Esophagus squamous epithelium (tissue), 5 donors: ENCODE measurements around the gene NAV2. TPM values are rescaled to one million over a fixed set of nuclear protein-coding genes. Genes with fewer than 3 reads are reported as not detected.

Experiments
- DNase-seq: peaks from one replicate; lab custom pipeline; 2025; lab: John Stamatoyannopoulos, UW
- H3K27ac ChIP-seq, 4 donors: fragments of 200-600 bp; sonication (generic); one replicate each; pipeline ENCODE4 v1.5.1; 2016 to 2019; ENCODE audit warnings: mild to moderate bottlenecking in 1 of 4
- H3K27me3 ChIP-seq, 4 donors: fragments of 200-600 bp; sonication (generic); 1 replicate in 3 of 4; 2 replicates in 1 of 4; pipeline versions ENCODE4 v1.5.1 to v1.6.0; 2017 to 2021; ENCODE audit warnings: antibody characterized with exemption in 1 of 4
- H3K36me3 ChIP-seq, 3 donors: fragments of 200-600 bp; sonication (generic); one replicate each; pipeline ENCODE4 v1.5.1; 2016 to 2019
- H3K4me1 ChIP-seq, 3 donors: fragments of 200-600 bp; sonication (generic); one replicate each; pipeline ENCODE4 v1.5.1; 2017 to 2019
- H3K4me3 ChIP-seq, 4 donors: fragments of 200-600 bp; sonication (generic); 1 replicate in 3 of 4; 2 replicates in 1 of 4; pipeline ENCODE4 v1.5.1; 2016 to 2019; ENCODE audit warnings: mild to moderate bottlenecking in 2 of 4, moderate library complexity in 1 of 4
- H3K9me3 ChIP-seq, 3 donors: fragments of 200-600 bp; sonication (generic); one replicate each; pipeline ENCODE4 v1.5.1; 2016 to 2019
- POLR2A ChIP-seq, 4 donors: fragments of 450-650 bp; IDR thresholded peaks; one replicate each; pipeline ENCODE4 v1.6.1; 2017; ENCODE audit warnings: antibody characterized with exemption in 4 of 4, mild to moderate bottlenecking in 4 of 4, moderate library complexity in 3 of 4
- WGBS, 2 donors: methylation state at CpG; one replicate each; pipeline ENCODE4 v1.1.5; 2018; 5-methylcytosine and 5-hydroxymethylcytosine counted together
- intact Hi-C: fragments of 100-400 bp; cut with DNase I; formaldehyde crosslinking; loops from one replicate; pipeline ENCODE4 v1.15.0; 2022
- total RNA-seq, 4 donors: library from RNA; depleted of rRNA; stranded (reverse); fragments of >200 nt; gene quantifications; one replicate each; pipeline ENCODE4 v1.1.0, GENCODE V29; 2016
- TF ChIP-seq, protein P1 (sequence below), 6 experiments: fragments of 450-650 bp in 4 of 6; fragments of 200-600 bp in 2 of 6; sonication (generic) in 2 of 6; IDR thresholded peaks; one replicate each; pipeline ENCODE4 v1.5.1; 2016 to 2019; ENCODE audit warnings: antibody characterized with exemption in 6 of 6, mild to moderate bottlenecking in 4 of 6, moderate library complexity in 4 of 6
- donor health status: DM: yes; HTN: yes; CAD: no.

The NAV2 gene
- total RNA-seq, 4 donors from 2014 or later: 4.9 to 19.1 (median 14.6) TPM

DNA sequence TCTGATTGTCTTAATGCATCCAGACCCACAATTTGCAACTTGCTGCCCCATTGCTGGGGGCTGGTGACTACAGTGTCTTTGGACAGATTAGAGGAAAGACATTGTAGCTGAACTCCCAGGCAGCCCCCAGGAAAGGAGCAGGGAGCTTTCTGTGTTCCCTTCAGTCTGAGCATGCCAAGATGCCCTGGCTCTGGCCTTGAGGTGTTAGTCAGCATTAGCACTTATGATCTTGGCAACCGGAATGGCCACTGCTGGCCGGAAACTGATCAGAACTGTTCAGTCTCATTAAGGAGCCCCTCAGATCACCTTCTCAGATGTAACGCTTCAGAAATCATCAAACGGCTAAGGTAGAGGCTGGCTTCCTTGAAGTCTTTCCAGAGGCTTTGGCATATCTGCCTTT is 195.2 kb downstream of the NAV2 start:
- no peaks in the 10 kb centered on the region for H3K9me3 ChIP-seq
- no peak overlapping the region for H3K4me3 ChIP-seq
- H3K36me3 ChIP-seq: peaks cover 0 to 5% (median 0%) of the 10 kb centered on the region in 3 donors
- WGBS, 2 donors: 56% methylated on average over 4 of the region's 4 CpGs; no CpG with 5 or more reads in 1 of the 2 donors
- no peak overlapping the region for H3K27ac ChIP-seq
- no peaks in the 10 kb centered on the region for H3K27me3 ChIP-seq
- TF ChIP-seq, protein P1, sequence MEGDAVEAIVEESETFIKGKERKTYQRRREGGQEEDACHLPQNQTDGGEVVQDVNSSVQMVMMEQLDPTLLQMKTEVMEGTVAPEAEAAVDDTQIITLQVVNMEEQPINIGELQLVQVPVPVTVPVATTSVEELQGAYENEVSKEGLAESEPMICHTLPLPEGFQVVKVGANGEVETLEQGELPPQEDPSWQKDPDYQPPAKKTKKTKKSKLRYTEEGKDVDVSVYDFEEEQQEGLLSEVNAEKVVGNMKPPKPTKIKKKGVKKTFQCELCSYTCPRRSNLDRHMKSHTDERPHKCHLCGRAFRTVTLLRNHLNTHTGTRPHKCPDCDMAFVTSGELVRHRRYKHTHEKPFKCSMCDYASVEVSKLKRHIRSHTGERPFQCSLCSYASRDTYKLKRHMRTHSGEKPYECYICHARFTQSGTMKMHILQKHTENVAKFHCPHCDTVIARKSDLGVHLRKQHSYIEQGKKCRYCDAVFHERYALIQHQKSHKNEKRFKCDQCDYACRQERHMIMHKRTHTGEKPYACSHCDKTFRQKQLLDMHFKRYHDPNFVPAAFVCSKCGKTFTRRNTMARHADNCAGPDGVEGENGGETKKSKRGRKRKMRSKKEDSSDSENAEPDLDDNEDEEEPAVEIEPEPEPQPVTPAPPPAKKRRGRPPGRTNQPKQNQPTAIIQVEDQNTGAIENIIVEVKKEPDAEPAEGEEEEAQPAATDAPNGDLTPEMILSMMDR (IDR thresholded peaks at IDR 0.05): no peak
- TF ChIP-seq POLR2A (IDR thresholded peaks at IDR 0.05): no peak
- DNase-seq: no peak
- H3K4me1 ChIP-seq: peaks cover 0 to 9% (median 2%) of the 10 kb centered on the region in 3 donors
- intact Hi-C loops: loop anchor here (10.0 kb wide), 2 partner anchors 93 to 163 kb away; no protein-coding TSS in a partner anchor

DNA sequence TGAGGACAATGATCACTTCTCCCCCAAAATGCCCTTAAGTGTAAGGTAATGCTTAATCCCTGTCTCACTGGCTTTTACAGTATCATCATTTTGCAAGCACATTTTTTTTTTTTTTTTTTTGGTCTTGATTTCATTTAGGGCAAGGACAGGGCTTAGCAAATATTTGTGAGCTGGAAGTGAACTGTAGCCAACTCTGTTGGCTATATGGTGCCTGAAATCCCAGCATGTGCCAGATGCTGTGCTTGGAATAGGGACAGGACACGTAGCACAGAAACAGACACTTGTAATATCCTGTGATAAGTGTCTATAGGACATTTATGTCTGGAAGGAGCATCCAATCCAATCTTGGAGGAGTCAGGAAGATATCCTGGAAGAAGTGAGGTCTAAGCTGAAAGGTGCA is 198.3 kb downstream of the NAV2 start:
- intact Hi-C loops: no loop called here
- H3K36me3 ChIP-seq: peaks cover 0 to 5% (median 0%) of the 10 kb centered on the region in 3 donors
- DNase-seq: no peak
- no peak overlapping the region for H3K4me3 ChIP-seq
- peaks cover 0 to 19% (median 5%) of the 10 kb centered on the region in 3 donors for H3K4me1 ChIP-seq
- TF ChIP-seq, protein P1 (IDR thresholded peaks at IDR 0.05): no peak
- TF ChIP-seq POLR2A (IDR thresholded peaks at IDR 0.05): no peak
- no peak overlapping the region for H3K27ac ChIP-seq
- H3K27me3 ChIP-seq: no peaks in the 10 kb centered on the region
- no peaks in the 10 kb centered on the region for H3K9me3 ChIP-seq
- whole genome bisulfite sequencing, 2 donors: 70% methylated on average over 1 of the region's 1 CpG; no CpG with 5 or more reads in 1 of the 2 donors

DNA sequence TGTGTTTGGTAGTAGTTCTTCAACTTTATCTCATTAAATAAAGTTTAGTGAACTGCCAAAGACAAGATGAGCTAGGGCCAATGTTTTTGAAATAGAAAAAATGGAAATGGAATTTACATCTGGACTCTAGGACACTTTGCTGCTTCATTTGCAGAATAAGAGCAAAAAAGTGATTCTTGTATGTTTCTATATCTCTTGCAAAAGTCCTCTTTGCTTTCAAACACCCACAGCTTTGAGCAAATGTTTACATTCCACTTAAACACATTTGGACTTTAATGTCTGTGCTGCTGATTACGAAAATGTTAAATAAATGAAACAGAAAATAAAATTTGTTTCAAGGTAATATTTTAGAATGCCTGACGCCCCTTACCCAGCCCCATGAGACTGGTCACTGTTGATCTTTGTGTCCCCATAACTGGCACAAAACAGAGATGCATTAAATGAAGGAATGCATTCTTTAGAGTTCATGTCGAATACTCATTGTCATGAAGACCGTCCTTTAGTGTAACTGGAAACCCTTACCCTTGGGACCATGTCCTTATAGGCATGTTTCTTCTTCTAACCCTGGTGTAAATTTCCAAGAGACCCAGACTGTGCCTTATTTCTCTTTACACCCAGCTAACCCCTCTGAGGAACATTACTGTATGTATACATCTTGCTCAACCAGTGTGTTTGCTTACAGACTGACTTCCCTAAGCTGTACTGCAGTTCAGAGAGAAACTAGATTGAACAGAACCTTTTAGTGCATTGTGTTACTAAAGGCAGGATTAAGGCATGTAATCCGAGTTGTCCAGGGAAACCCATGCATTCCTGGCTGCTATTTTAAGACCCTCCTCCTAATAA is 199.7 kb downstream of the NAV2 start:
- no peaks in the 10 kb centered on the region for H3K9me3 ChIP-seq
- H3K36me3 ChIP-seq: peaks cover 0 to 3% (median 0%) of the 10 kb centered on the region in 3 donors
- intact Hi-C loops: no loop called here
- no peak for DNase-seq
- 62 to 69% methylated on average over 5 of the region's 5 CpGs for WGBS, 2 donors
- peak overlapping the region in 1 of 4 donors; percentile 4 for H3K27ac ChIP-seq
- no peaks in the 10 kb centered on the region for H3K27me3 ChIP-seq
- peaks cover 0 to 19% (median 5%) of the 10 kb centered on the region in 3 donors for H3K4me1 ChIP-seq
- TF ChIP-seq POLR2A (IDR thresholded peaks at IDR 0.05): no peak
- no peak overlapping the region for H3K4me3 ChIP-seq

DNA sequence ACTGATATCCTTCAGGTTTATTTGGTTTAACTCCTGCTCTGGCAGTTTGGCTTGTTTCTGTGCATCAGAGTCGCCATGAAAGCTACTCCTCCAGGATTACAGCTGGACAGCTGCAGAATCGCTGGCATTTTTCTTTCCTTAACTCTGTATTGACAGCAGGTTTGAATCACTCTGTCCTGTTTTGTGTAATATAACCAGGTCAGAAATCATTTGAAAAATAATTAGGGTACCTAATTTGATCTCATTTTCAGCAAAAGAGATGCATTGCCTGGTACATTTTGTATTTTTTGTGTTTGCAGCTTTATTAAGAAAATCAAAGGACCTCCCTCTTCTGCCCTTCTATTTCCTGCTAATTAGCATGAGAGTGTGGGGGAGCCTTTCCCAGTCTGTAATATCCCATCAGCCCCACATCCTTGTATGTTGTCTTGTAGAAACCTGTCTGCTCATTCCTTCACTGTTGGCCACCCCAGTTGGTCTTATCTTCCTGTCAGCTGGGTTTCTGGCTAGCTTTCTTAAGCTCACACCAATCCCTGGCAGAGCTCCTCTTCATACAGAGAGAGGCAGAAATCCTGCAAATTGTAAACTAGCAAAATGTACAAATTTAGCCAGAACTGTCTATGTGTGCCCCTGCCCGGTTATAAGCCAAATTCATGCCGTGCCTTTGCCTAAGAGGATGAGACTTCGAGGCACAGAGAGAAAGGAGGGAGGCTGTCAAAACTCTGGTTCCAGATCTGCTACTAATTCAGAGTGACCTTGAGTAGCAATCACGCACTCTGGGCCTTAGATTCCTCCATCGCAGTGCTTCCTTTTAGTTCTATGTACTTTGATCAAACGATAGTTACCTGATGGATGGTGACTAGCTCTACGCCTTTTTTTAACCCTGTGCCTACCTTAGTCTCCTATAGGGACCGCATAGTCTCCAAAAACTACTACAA is 200.6 kb downstream of the NAV2 start:
- intact Hi-C loops: no loop called here
- TF ChIP-seq, protein P1 (IDR thresholded peaks at IDR 0.05): no peak
- no peak for TF ChIP-seq POLR2A (IDR thresholded peaks at IDR 0.05)
- Histone ChIP-seq H3K36me3 (peaks cover 0 to 7% (median 0%) of the 10 kb centered on the region in 3 donors), H3K27ac (peak overlapping the region in 1 of 4 donors; percentile 4), H3K9me3 (no peaks in the 10 kb centered on the region), H3K27me3 (no peaks in the 10 kb centered on the region), H3K4me1 (peaks cover 0 to 23% (median 5%) of the 10 kb centered on the region in 3 donors), H3K4me3 (no peak overlapping the region)
- DNase-seq: no peak
- 51 to 64% methylated on average over 7 to 10 of the region's 10 CpGs for whole genome bisulfite sequencing, 2 donors

DNA sequence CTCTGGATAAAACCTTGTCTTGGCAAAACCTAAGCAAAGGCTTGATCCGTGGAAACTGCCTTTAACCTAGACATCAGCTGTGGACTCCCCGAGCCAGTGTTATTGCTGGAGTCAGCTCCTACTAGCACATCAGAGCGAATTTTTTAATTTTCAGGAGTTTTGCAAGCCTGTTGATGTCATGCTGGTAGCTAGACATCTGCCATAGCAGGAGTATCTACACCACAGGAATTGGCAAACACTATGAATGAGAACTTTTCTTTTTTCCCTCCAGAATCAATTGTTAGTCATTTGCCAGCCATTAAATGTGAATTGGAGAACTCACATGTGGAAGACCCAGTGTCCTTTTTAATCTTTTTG is 201.2 kb downstream of the NAV2 start:
- peaks cover 0 to 29% (median 5%) of the 10 kb centered on the region in 3 donors for H3K4me1 ChIP-seq
- no peaks in the 10 kb centered on the region for H3K9me3 ChIP-seq
- H3K27me3 ChIP-seq: no peaks in the 10 kb centered on the region
- WGBS, 2 donors: 69 to 73% methylated on average over 3 of the region's 3 CpGs
- TF ChIP-seq, protein P1 (IDR thresholded peaks at IDR 0.05): no peak
- TF ChIP-seq POLR2A (IDR thresholded peaks at IDR 0.05): no peak
- peaks cover 0 to 7% (median 0%) of the 10 kb centered on the region in 3 donors for H3K36me3 ChIP-seq
- intact Hi-C loops: no loop called here
- H3K4me3 ChIP-seq: no peak overlapping the region
- no peak for DNase-seq
- no peak overlapping the region for H3K27ac ChIP-seq
